Testis (tissue), 3 donors: ENCODE measurements around the gene MYO1D. TPM values are rescaled to one million over a fixed set of nuclear protein-coding genes. Genes with fewer than 3 reads are reported as not detected.

Source experiments
- DNase-seq: peaks from one replicate; pipeline ENCODE4 v3.0.0-alpha.2; 2019
- H3K27ac ChIP-seq, 2 donors: fragments of 200-600 bp; sonication (generic); one replicate each; pipeline ENCODE4 v1.5.1; 2019
- H3K27me3 ChIP-seq: fragments of 200-600 bp; sonication (generic); one replicate; pipeline ENCODE4 v1.5.1; 2019
- H3K36me3 ChIP-seq: fragments of 200-600 bp; sonication (generic); one replicate; pipeline ENCODE4 v1.5.1; 2017; ENCODE audit warnings: low read depth; ENCODE audit errors: missing control alignments
- H3K4me1 ChIP-seq: fragments of 200-600 bp; sonication (generic); one replicate; pipeline ENCODE4 v1.5.1; 2019
- H3K4me3 ChIP-seq, 2 donors: fragments of 200-600 bp; sonication (generic); one replicate each; pipeline ENCODE4 v1.5.1; 2017 to 2019
- H3K9me3 ChIP-seq: fragments of 200-600 bp; sonication (generic); one replicate; pipeline ENCODE4 v1.5.1; 2017
- POLR2A ChIP-seq: fragments of 450-650 bp; IDR thresholded peaks from one replicate; pipeline ENCODE4 v1.6.1; 2017; ENCODE audit warnings: antibody characterized with exemption, mild to moderate bottlenecking, moderate library complexity
- WGBS, 2 donors: methylation state at CpG; one replicate each; pipeline ENCODE4 v1.1.5; 2018; 5-methylcytosine and 5-hydroxymethylcytosine counted together
- intact Hi-C: fragments of 100-400 bp; cut with DNase I; formaldehyde crosslinking; loops from one replicate; pipeline ENCODE4 v1.15.1; 2023; ENCODE audit warnings: low total_unique reads
- polyA plus RNA-seq: library from polyadenylated mRNA; stranded (reverse); fragments of 350-450 nt; fragmentation: Illumina TruSeq; extraction: RNeasy Lipid Tissue Mini Kit (QIAGEN cat#74804); gene quantifications from one replicate; pipeline ENCODE4 v1.2.3, GENCODE V29; 2014; ENCODE audit warnings: low read depth, low replicate concordance; ENCODE audit not compliant: insufficient read depth
- total RNA-seq, 2 donors: library from RNA; depleted of rRNA; stranded (reverse); fragments of >200 nt; gene quantifications; one replicate each; pipeline ENCODE4 v1.2.3, GENCODE V29; 2016
- TF ChIP-seq, protein P1 (sequence below), 3 experiments: fragments of 450-650 bp in 2 of 3; fragments of 200-600 bp in 1 of 3; sonication (generic) in 1 of 3; IDR thresholded peaks; one replicate each; pipeline ENCODE4 v1.5.1; 2016 to 2019; ENCODE audit warnings: antibody characterized with exemption in 3 of 3, mild to moderate bottlenecking in 2 of 3, moderate library complexity in 1 of 3

MYO1D gene
- total and polyA plus RNA-seq, 3 donors from 2014 or later: 29.5 to 34.1 (median 33.6) TPM

DNA sequence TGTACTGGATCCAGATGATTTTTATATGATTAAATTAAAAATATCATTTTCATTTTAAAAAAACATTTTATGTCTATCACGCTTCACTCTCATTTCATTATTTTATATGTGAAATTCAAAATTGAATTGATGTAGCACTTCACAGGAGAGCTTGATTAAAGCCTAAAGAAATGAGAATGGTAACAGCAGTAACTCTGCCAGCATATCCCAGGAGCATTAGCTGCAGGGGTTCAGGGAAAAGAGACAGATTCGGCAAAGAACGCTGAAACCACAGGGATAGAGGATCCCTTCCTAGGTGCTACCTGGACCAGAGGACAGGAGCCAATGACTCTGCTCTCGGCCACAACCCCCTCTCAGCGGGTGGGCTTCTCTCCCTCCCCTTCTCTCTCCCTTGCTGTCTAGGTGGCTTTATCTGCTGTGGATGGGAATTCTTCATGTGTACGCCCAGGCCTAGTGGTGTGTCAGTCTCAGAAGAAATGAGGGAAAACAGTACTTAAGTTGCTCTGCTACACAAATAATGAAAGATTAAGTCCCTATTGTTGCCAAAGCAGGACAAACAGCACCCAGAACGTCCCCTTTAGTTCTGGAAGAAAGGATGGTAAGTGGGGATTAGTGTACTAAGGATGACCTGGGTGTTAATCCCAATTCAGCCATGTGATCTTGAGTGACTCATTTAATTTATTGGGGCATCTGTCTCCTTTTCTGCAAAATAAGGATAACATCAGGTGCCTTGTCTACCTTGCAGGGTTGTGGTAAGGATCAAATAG lies 266.9 kb downstream of the MYO1D start:
- H3K4me3 ChIP-seq: no peak overlapping the region
- no peak overlapping the region for H3K27ac ChIP-seq
- no peak for DNase-seq
- no peaks in the 10 kb centered on the region for H3K4me1 ChIP-seq
- 83 to 86% methylated on average over 7 of the region's 7 CpGs for WGBS, 2 donors
- TF ChIP-seq POLR2A: no peak
- TF ChIP-seq, protein P1, sequence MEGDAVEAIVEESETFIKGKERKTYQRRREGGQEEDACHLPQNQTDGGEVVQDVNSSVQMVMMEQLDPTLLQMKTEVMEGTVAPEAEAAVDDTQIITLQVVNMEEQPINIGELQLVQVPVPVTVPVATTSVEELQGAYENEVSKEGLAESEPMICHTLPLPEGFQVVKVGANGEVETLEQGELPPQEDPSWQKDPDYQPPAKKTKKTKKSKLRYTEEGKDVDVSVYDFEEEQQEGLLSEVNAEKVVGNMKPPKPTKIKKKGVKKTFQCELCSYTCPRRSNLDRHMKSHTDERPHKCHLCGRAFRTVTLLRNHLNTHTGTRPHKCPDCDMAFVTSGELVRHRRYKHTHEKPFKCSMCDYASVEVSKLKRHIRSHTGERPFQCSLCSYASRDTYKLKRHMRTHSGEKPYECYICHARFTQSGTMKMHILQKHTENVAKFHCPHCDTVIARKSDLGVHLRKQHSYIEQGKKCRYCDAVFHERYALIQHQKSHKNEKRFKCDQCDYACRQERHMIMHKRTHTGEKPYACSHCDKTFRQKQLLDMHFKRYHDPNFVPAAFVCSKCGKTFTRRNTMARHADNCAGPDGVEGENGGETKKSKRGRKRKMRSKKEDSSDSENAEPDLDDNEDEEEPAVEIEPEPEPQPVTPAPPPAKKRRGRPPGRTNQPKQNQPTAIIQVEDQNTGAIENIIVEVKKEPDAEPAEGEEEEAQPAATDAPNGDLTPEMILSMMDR (IDR thresholded peaks at IDR 0.05): no peak
- intact Hi-C loops: no loop called here
- no peaks in the 10 kb centered on the region for H3K36me3 ChIP-seq
- no peaks in the 10 kb centered on the region for H3K27me3 ChIP-seq
- H3K9me3 ChIP-seq: no peaks in the 10 kb centered on the region

DNA sequence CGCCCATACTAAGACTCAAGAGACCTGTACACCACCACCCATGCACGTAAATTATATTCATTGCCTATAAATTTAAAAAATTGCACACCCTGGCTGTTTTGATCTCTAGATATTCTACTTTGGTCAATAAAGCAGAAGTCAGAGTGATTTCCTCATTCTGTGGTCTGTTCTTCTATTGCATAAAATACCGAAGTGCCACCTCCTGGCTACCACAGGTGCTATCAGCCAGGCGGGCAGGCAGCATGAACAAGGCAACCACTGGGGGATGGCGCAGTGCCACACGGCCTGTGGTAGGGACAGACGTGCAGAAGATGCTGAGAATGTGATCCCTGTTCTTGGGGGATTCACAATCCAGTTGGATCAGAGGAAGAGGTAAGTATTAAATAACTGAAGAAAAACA lies 267.8 kb downstream of the MYO1D start:
- TF ChIP-seq, protein P1 (IDR thresholded peaks at IDR 0.05): no peak
- no peak for TF ChIP-seq POLR2A
- Histone ChIP-seq H3K27me3 (no peaks in the 10 kb centered on the region), H3K4me1 (no peaks in the 10 kb centered on the region), H3K4me3 (no peak overlapping the region), H3K9me3 (no peaks in the 10 kb centered on the region), H3K27ac (no peak overlapping the region), H3K36me3 (no peaks in the 10 kb centered on the region)
- no peak for DNase-seq
- intact Hi-C loops: no loop called here
- 84 to 91% methylated on average over 7 of the region's 7 CpGs for WGBS, 2 donors

DNA sequence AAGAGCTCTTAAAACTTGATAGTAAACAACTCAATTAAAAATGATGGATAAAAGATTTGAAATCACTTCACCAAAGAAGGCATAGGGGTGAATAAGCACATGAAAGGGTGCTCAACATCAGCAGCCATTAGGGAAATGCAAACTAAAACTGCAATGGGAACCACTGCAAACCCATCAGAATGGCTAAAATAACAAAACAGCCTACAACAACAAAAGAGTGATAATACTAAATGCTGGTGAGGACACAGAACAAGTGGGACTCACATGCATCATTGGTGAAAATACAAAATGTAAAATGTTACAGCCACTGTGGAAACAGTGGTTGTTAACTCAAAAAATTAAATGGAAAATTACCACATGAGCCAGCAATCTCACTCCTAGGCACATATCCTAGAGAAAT lies 268.7 kb downstream of the MYO1D start:
- Histone ChIP-seq H3K9me3 (no peaks in the 10 kb centered on the region), H3K4me1 (no peaks in the 10 kb centered on the region), H3K36me3 (no peaks in the 10 kb centered on the region), H3K27ac (no peak overlapping the region), H3K4me3 (no peak overlapping the region), H3K27me3 (no peaks in the 10 kb centered on the region)
- intact Hi-C loops: no loop called here
- TF ChIP-seq POLR2A: no peak
- TF ChIP-seq, protein P1 (IDR thresholded peaks at IDR 0.05): no peak
- DNase-seq: no peak

DNA sequence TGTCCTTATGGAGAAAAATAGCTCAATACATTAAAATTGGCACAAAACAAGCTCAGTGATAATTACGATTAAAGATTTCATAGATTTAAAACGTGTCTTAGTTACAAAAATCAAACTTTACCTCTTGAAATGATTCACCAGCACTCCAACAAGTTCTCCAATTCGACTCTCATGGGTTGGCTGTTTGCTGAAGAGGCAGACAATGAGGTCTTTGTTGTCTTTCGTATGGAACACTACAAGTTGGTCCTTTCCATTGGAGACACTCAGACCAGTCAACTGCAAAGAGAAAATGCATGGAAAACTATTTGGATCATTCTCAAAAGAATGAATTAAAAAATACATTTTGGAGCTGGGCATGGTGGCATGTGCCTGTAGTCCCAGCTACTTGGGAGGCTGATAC lies 272.0 kb downstream of the MYO1D start:
- no peaks in the 10 kb centered on the region for H3K27me3 ChIP-seq
- no peak overlapping the region for H3K4me3 ChIP-seq
- H3K4me1 ChIP-seq: no peaks in the 10 kb centered on the region
- intact Hi-C loops: no loop called here
- H3K9me3 ChIP-seq: no peaks in the 10 kb centered on the region
- H3K27ac ChIP-seq: no peak overlapping the region
- WGBS, 2 donors: 83 to 90% methylated on average over 4 of the region's 4 CpGs
- no peaks in the 10 kb centered on the region for H3K36me3 ChIP-seq
- TF ChIP-seq, protein P1 (IDR thresholded peaks at IDR 0.05): no peak
- no peak for TF ChIP-seq POLR2A
- DNase-seq: no peak

DNA sequence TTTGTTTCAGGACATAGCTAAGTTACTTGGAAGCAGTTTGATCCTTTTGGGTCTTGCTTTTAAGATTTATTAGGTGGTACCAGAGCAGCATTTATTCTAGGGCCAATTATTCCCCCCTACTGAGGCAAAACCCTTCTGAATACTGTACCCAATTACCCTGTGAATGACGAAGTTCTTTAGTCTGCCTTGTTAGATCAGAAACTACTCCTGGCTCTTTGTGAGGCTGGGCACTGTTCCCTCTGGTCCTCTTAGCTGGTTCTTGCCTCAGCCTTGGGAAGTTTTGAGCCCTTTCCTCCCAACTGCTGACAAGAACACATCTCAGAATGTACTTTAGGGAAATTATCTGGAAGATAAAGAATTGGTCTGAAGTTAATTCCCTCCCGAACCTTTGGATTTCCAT lies 274.5 kb downstream of the MYO1D start:
- no peaks in the 10 kb centered on the region for H3K27me3 ChIP-seq
- no peak overlapping the region for H3K27ac ChIP-seq
- 68 to 86% methylated on average over 2 of the region's 2 CpGs for WGBS, 2 donors

More for the DNA sequence above, 274.5 kb downstream of the MYO1D start:
- intact Hi-C loops: no loop called here
- Histone ChIP-seq H3K9me3 (no peaks in the 10 kb centered on the region), H3K4me1 (no peaks in the 10 kb centered on the region), H3K36me3 (no peaks in the 10 kb centered on the region), H3K4me3 (no peak overlapping the region)
- DNase-seq: no peak
- TF ChIP-seq, protein P1 (IDR thresholded peaks at IDR 0.05): no peak
